Thoracic aorta (tissue), 2 donors: Measurements from ENCODE around the gene UQCC2. TPM values are rescaled to one million over a fixed set of nuclear protein-coding genes. Genes with fewer than 3 reads are reported as not detected.

Source experiments
- ATAC-seq: fragments of 150-250 bp; one replicate; pipeline ENCODE4 v1.8.0; 2017; ENCODE audit warnings: low read depth; ENCODE audit not compliant: insufficient number of reproducible peaks, low FRiP score
- DNase-seq: peaks from one replicate; pipeline ENCODE4 v3.0.0-alpha.2; 2020; ENCODE audit warnings: low spot score
- H3K27ac ChIP-seq, 2 donors: fragments of 200-600 bp; sonication (generic); 1 replicate in 1 of 2; 2 replicates in 1 of 2; pipeline ENCODE4 v1.5.1; 2016; ENCODE audit warnings: mild to moderate bottlenecking in 2 of 2, moderate library complexity in 2 of 2
- H3K27me3 ChIP-seq: fragments of 200-600 bp; sonication (generic); replicated peaks from 2 replicates; pipeline ENCODE4 v1.6.0; 2016; ENCODE audit warnings: mild to moderate bottlenecking; ENCODE audit not compliant: insufficient read depth
- H3K36me3 ChIP-seq: fragments of 200-600 bp; sonication (generic); one replicate; pipeline ENCODE4 v1.5.1; 2016
- H3K4me1 ChIP-seq, 2 donors: fragments of 200-600 bp; sonication (generic); 1 replicate in 1 of 2; 2 replicates in 1 of 2; pipeline versions ENCODE4 v1.5.1 to v1.6.0; 2016; ENCODE audit warnings: low read depth in 2 of 2, mild to moderate bottlenecking in 1 of 2; ENCODE audit not compliant: control insufficient read depth in 1 of 2
- H3K4me3 ChIP-seq: fragments of 200-600 bp; sonication (generic); 2 replicates; pipeline ENCODE4 v1.5.1; 2016; ENCODE audit warnings: mild to moderate bottlenecking
- H3K9me3 ChIP-seq: fragments of 200-600 bp; sonication (generic); 2 replicates; pipeline ENCODE4 v1.5.1; 2016
- total RNA-seq, 2 donors: library from RNA; depleted of rRNA; stranded (reverse); fragments of >200 nt; gene quantifications; one replicate each; pipeline versions ENCODE4 v1.1.0 to v1.2.3, GENCODE V29; 2016
- TF ChIP-seq, protein P1 (sequence below): fragments of 200-600 bp; sonication (generic); IDR thresholded peaks from one replicate; pipeline ENCODE4 v1.5.1; 2019; ENCODE audit warnings: antibody characterized with exemption

The UQCC2 gene
- total RNA-seq, 2 donors from 2014 or later, result 15.0 to 39.8 TPM

- peaks cover 0 to 2% of the 10 kb centered on the region in 2 donors for H3K4me1 ChIP-seq
These were observed 6.1 kb downstream of the UQCC2 start for GRCh38 chr6:33705268-33705885.

GRCh38 chr6:33704215-33705066 lies 7.1 kb downstream of the UQCC2 start:
- ATAC-seq, result no peak
- TF ChIP-seq, protein P1, sequence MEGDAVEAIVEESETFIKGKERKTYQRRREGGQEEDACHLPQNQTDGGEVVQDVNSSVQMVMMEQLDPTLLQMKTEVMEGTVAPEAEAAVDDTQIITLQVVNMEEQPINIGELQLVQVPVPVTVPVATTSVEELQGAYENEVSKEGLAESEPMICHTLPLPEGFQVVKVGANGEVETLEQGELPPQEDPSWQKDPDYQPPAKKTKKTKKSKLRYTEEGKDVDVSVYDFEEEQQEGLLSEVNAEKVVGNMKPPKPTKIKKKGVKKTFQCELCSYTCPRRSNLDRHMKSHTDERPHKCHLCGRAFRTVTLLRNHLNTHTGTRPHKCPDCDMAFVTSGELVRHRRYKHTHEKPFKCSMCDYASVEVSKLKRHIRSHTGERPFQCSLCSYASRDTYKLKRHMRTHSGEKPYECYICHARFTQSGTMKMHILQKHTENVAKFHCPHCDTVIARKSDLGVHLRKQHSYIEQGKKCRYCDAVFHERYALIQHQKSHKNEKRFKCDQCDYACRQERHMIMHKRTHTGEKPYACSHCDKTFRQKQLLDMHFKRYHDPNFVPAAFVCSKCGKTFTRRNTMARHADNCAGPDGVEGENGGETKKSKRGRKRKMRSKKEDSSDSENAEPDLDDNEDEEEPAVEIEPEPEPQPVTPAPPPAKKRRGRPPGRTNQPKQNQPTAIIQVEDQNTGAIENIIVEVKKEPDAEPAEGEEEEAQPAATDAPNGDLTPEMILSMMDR, result no peak
- no peaks in the 10 kb centered on the region for H3K27me3 ChIP-seq

More at GRCh38 chr6:33705268-33705885, 6.1 kb downstream of the UQCC2 start:
- Histone ChIP-seq H3K4me3 (no peak overlapping the region), H3K9me3 (no peaks in the 10 kb centered on the region), H3K27me3 (no peaks in the 10 kb centered on the region), H3K27ac (no peak overlapping the region), H3K36me3 (no peaks in the 10 kb centered on the region)
- no peak for ATAC-seq
- TF ChIP-seq, protein P1, result no peak
- DNase-seq, result no peak

GRCh38 chr6:33702345-33702977 lies 9.0 kb downstream of the UQCC2 start:
- DNase-seq, result no peak
- no peaks in the 10 kb centered on the region for H3K4me1 ChIP-seq

More at GRCh38 chr6:33704215-33705066, 7.1 kb downstream of the UQCC2 start:
- DNase-seq, result no peak
- H3K9me3 ChIP-seq, result no peaks in the 10 kb centered on the region
- H3K4me1 ChIP-seq, result no peaks in the 10 kb centered on the region
- H3K4me3 ChIP-seq, result no peak overlapping the region
- H3K27ac ChIP-seq, result no peak overlapping the region
- H3K36me3 ChIP-seq, result no peaks in the 10 kb centered on the region

DNA sequence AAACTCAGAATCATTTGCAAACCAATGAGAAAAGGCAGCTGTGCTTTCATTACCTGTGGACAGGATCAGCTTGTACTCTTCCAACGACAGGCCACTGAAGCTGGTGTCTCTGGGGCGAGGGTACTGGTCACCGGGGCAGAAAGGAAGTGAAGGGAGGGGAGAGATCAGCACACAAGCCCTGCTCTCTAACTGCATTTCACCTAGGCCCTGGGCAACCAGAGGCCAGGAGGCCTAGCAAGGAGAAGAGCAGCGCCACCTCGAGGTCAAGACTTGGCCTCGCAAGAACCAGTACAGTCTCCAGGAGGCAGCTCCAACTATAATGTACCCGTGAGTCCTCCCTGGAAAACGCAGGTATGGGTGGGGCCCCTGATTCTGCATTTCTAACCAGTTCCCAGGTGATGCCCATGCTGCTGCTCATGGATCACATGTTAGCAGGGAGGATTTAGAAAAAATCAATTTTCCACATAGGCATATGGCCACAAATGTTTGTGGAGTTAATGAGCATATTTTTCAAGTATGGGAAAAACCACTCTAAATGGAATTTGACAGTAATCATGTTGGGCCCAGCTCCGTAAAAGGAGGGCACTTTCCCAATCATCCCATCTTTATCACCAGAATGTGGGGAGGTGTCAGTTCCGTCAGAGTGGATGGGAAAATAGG lies 11.0 kb downstream of the UQCC2 start:
- no peak overlapping the region for H3K27ac ChIP-seq
- H3K4me3 ChIP-seq, result no peak overlapping the region
- no peaks in the 10 kb centered on the region for H3K27me3 ChIP-seq
- TF ChIP-seq, protein P1, result no peak
- no peaks in the 10 kb centered on the region for H3K9me3 ChIP-seq
- peaks cover 5% of the 10 kb centered on the region for H3K36me3 ChIP-seq
- ATAC-seq, result no peak
- H3K4me1 ChIP-seq, result peaks cover 0 to 14% of the 10 kb centered on the region in 2 donors
- DNase-seq, result no peak

More at GRCh38 chr6:33702345-33702977, 9.0 kb downstream of the UQCC2 start:
- Histone ChIP-seq H3K4me3 (no peak overlapping the region), H3K9me3 (no peaks in the 10 kb centered on the region), H3K27ac (no peak overlapping the region), H3K27me3 (no peaks in the 10 kb centered on the region), H3K36me3 (peaks cover 5% of the 10 kb centered on the region)
- no peak for ATAC-seq
- TF ChIP-seq, protein P1, result peak; percentile 29
